ENCODE measurements around the gene TTC39C.
"Not testable (repeated sequence)": the region's sequence is repeated elsewhere in the genome, so short reads cannot be mapped to it uniquely, and the experiment has no call there.

The TTC39C gene

DNA sequence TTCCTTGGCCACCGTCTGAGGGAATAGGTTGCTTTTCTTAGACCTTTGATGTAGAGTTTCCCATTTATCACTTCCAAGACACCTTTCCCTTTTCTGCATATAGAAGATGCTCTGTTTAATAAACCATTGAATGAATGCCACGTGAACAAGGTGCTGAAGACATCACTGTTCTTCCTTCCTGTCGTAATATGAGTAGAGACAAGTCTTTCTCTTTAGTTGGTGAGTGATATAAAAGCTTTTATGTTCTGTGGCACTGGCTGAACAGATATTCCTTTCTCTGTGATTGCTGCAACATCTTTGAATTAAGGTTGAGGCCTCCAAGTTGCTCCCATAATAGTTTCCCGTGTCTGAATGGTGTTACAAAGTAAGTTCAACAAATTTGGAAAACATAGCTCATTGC lies 38.7 kb downstream of the TTC39C start:
- no peak for DNase-seq (ENCODE audit: low read depth, low spot score)

DNA sequence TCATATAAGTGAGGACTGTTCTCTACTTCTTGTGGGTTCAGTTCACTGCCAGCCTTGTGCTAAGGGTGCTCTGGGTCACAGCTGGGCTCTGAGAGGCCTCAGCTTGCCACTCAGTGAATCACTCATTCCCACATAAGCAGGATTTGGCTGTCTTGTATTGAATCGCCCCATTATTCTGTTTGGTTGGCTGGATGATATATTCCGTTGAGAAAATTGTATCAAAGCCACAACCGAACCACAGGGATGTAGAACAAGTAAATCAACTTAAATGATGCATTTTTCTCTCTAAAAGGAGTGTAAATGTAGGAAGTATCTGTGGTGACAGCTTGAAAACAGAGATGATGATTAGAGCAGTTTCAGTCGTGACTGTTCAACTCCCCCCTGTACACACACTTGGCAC lies 39.6 kb downstream of the TTC39C start:
- no peak for DNase-seq (ENCODE audit: low read depth, low spot score)

DNA sequence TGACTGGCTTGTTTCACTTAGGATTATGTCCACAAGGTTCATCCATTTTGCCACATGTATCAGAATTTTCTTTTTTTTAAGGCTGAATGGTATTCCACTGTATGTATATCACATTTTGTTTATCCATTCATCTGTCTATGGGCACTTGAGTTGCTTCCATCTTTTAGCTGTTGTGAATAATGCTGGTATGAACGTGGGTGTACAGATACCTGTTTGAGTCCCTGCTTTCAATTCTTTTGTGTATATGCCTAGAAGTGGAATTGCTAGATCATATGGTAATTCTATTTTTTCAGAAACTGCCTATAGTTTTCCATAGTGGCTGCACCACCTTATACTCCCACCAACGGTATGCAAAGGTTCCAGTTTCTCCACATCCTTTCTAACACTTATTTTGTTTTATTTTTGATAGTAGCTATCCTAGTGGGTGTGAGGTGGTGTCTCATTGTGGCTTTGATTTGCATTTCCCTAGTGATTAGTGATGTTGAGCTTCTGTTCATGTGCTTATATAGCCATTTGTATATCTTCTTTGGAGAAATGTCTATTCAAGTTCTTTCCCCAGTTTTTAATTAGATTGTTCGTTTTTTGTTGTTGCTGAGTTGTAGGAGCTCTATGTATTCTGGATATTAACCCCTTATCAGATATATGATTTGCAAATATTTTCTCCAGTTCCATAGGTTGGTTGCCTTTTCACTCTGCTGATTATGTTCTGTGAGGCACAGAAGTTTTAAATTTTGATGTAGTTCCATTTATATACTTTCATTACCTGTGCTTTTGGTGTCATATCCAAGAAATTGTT lies 40.7 kb downstream of the TTC39C start:
- no peak for DNase-seq (ENCODE audit: low read depth, low spot score)

DNA sequence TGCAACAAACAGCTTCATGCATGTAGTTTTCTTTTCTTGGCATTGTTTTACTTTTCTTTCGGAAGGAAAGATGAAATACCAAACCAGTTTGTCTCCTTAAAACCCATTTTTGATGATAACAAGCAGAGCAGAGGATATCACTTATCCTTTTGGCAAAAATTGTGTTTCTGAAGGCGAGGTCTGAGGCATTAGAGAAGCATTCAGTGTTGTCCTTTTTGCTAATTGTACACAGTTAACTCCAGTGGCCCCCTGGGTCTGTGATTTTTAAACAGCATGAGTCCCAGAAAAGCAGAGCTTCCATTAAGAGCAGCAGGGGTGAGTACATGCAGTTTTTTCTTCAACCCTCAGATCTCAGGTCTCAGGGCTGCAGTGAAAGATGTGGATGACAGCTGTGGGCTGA lies 41.3 kb downstream of the TTC39C start:
- no peak for DNase-seq (ENCODE audit: low read depth, low spot score)

DNA sequence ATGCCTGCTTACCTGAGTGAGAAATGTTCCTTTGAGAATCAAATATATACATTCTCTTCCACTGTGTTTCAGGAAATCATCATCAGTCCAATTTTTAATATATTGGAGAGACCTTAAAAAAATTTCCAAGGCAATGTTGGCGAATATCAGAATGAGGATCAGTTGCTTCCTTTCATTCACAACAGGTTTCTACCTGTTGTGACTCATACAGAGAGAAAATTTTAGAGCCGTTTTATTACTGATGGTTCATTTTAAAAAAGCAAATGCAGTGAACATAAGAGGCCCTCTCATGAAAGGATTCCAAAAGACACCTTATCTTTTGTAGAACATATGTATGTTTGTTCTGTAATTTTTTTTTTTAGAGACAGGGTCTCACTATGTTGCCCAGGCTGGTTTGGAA lies 42.0 kb downstream of the TTC39C start:
- no peak for DNase-seq (ENCODE audit: low read depth, low spot score)

DNA sequence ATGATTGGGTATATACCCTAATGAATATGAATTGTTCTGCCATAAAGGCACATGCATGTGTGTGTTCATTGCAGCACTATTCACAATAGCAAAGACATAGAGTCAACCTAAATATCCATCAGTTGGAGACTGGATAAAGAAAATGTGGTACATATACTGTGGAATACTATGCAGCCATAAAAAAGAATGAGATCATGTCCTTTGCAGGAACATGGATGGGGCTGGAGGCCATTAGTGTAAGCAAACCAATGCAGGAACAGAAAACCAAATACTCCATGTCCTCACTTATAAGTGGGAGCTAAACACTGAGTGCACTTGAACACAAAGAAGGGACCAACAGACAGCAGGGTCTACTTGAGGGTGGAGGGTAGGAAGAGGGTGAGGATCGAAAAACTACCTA lies 43.2 kb downstream of the TTC39C start:
- no peak for DNase-seq (ENCODE audit: low read depth, low spot score)

DNA sequence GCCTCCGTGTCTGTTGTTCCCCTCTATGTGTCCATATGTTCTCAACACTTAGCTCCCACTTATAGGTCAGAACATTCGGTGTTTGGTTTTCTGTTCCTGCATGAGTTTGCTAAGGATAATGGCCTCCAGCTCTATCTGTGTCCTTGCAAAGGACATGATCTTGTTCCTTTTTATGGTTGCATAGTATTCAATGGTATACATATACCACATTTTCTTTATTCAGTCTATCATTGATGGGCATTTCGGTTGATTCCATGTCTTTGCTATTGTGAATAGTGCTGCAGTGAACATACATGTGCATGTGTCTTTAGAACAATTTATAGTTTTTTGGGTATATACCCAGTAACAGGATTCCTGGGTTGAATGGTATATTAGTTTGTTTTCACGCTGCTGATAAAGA lies 44.8 kb downstream of the TTC39C start:
- DNase-seq (ENCODE audit: low read depth, low spot score) = not testable (repeated sequence)

DNA sequence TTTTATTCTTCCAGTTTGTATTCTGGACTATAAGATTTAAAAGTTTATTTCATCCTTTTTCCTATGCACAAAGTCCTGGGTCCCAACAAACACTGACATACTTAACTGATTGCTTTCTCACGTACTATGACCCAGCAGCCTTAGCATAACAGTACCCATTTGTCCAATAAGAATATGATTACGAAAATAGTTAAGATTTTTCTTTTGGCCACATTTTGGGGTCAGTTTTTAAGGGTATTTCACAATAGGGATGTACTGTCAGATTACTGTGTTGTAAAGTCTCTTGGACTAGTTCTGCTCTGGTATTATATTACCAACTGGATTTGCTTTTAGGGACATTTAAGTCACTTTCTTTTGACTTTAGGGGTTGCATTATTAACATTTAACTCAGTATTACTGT lies 46.1 kb downstream of the TTC39C start:
- no peak for DNase-seq (ENCODE audit: low read depth, low spot score)

DNA sequence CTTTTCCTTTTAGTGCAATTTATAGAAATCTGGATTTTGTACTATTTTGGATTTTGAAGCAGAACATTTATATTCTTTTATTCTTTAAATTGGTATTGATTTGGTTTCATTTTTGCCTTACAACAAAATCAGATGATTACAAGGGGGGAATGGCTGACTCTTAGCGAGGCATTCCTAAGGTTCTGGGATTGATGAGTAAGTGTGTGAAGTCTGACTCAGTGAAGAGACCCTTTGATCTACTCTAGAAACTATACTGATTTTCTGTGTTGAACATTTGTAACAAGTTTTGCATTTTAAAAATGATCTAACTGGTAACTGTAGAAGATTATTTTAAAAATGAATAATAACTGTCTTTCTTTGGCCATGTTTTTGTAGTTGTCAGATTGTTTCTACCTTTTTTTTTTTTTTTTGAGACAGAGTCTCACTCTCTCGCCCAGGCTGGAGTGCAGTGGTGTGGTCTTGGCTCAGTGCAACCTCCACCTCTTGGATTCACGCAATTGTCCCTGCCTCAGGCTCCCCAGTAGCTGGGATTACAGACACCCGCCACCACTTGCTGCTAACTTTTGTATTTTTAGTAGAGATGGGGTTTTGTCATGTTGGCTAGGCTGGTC lies 48.7 kb downstream of the TTC39C start:
- DNase-seq (ENCODE audit: low read depth, low spot score) = no peak

DNA sequence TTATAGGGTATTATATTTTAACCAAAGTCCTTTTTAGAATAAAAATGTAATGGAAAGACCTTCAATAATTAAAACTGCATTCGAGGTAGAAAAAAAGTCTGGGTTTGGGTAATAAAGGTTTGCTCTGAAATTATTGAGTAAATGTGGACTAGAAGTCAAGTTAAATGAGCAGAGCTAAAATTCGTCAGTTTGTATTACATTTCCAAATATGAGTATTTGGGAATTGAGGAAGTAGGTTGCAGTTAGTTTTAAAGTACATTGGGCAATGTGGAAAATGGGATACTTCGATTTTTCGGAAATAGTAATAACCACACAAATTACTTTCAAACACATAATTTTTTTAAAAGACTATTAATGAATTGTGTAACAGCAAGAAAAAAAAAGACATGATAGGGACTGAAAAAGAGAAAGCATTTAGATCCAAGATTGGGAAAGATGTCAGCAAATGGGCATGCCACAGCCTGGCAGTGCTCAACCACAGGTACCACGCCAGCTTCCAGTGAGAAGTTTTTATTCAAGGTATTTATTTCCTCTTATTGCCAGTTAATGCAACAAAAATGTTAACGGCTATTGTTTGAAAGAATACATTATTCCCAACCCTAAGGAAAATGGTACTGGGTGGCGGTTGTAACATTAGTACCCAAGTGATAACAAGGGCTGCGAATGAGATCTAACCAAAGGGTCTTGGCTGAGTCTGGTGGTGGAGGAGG lies 50.0 kb downstream of the TTC39C start:
- no peak for DNase-seq (ENCODE audit: low read depth, low spot score)

DNA sequence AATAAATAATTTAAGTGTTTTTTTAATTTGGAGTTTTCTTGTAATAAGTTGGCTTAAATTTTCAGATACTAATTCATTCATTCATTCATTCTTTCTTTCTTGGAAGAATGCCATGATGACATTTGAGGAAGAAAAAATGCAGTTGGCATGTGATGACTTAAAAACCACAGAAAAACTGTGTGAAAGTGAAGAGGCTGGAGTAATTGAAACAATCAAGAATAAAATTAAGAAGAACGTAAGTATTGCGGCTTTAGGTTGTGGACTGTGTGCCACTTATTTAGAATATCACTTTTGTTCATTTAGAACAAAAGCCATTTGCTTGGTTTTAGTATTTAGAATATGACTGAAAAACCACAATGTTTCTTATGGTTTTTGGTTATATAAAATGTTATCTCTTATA lies 51.4 kb downstream of the TTC39C start:
- no peak for DNase-seq (ENCODE audit: low read depth, low spot score)

DNA sequence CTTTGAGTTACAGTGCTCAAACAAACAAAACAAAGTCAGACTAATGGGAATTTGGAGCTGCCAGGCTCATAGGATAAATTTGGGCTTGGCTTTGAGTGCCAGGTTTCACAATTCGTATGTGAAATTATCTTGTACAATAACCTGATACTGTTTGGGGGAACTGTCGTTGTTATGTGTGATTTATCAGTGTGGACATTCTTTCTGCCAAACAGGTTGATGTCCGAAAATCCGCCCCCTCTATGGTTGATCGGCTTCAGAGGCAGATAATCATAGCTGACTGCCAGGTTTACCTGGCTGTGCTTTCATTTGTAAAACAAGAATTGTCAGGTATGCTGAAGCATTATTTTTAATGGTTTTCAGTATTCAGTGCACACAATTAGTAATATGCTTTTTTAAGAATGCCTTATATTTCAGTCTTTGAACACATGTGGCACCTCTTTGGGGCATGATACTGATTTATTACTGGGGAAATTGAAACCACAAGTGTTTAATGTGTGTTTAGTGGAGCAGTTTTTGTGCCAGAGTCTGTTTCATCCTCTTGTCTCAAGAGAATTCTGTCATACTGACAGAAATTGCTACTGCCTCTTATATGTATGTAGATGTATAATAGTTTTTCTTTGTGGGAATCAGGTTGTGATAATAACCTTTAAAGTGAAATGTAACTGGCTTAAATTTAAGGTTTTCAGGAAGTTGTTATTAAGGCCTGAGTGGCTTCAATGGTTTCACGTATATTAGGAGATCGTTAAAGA lies 54.6 kb downstream of the TTC39C start:
- DNase-seq (ENCODE audit: low read depth, low spot score) = no peak

DNA sequence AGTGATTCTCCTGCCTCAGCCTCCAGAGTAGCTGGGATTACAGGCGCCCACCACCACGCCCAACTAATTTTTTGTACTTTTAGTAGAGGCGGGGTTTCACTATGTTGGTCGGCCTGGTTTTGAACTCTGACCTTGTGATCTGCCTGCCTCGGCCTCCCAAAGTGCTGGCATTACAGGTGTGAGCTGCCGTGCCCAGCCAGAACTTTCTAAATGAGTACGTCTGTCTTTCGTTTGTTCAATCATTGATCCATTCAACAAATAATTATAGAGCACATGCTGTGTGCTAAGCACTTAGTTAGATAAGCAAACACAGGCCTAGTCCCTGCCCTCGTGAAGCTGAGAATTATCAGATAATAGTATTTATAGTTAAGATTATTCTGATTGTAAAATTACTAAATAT lies 56.5 kb downstream of the TTC39C start:
- no peak for DNase-seq (ENCODE audit: low read depth, low spot score)

DNA sequence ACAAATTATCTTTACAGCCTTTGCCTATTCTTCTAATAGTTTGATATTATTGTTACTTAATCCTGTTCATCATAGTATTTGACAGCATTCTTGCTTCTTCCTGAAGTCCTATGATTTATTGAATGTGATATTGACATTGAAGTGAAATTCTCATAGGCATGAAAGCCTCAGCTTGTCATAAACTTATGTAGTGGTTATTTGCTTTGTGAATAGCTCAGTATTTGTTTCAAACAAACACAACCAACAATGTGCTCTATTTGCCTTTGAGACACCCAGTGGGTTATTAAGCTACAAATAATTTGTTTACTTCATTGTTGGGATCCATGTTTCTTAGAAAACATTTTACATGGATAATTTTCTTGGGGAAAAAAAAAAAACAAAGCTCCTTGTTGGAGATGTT lies 57.2 kb downstream of the TTC39C start:
- no peak for DNase-seq (ENCODE audit: low read depth, low spot score)

DNA sequence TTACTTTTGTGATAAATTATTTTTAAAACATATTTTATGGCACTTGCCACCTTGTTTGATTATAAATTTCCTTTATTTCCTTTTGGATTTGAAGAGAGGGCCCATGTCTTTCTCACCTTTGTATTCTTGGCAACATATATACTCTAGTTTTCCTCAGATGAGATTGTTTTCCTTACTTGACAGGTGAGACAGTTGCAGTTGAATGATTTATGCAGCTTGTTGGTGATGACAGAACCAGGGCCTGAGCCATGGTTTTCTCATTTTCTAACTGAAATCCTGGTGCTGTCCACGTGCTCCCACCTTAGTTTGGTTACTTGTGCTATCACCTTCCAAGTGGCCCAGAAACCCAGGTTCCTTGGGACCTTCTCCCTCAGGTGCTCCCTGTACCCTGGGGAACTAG lies 58.2 kb downstream of the TTC39C start:
- no peak for DNase-seq (ENCODE audit: low read depth, low spot score)

DNA sequence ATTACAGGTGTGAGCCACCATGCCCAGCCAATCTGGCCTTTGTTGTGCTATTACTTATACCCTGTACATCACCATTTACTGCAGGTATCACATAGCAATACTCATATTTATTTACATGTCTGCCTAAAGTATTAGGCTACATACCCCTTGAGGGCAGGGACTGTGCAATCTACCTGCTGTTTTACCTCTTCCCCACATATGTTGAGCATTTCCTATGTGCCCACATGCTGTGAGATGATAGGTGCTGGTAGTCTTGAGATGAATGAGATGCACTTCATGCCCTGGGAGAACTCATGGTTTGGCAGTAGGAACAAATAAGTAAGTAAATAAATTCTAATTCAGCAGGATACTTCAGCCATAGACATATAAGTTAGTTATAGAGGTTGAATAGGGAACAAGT lies 59.2 kb downstream of the TTC39C start:
- DNase-seq (ENCODE audit: low read depth, low spot score) = no peak

DNA sequence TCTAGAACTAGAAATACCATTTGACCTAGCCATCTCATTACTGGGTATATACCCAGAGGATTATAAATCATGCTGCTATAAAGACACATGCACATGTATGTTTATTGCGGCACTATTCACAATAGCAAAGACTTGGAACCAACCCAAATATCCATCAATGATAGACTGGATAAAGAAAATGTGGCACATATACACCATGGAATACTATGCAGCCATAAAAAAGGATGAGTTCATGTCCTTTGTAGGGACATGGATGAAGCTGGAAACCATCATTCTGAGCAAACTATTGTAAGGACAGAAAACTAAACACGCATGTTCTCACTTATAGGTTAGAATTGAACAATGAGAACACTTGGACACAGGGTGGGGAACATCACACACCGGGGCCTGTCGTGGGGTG lies 60.2 kb downstream of the TTC39C start:
- DNase-seq (ENCODE audit: low read depth, low spot score) = not testable (repeated sequence)

DNA sequence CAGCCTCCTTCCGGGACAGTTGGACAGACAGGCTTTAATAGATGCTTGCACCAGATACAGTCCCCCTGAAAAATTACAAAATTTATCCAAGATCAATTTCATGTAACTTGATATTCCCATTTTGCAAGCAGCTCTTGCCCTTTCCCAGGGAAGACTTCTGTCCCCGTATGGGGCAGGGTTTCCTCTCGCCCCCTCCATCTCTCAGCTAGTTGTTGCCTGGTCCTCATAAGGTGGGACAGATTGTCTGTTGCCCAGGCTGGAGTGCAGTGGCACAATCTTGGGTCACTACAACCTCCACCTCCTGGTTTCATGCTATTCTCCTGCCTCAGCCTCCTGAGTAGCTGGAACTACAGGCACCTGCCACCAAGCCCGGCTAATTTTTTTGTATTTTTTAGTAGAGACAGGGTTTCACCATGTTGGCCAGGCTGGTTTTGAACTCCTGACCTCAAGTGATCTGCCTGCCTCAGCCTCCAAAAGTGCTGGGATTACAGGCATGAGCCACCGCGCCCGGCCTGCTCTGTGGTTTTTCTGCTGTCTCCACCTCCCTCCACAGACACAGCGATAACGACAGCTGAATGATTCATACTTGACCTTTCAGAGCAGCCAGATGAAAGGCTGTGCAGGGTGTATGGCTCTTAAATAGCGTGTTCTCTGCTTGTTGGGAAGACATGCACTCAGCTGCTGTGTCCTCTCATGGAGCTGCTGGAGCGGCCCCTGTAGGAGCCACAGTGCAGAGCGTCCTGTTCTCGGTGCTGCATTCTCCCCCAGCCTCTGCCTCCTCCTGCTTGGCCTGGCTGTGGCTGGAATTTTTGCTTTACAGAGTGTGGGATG lies 61.4 kb downstream of the TTC39C start:
- peak; percentile 12 for DNase-seq (ENCODE audit: low read depth, low spot score)

DNA sequence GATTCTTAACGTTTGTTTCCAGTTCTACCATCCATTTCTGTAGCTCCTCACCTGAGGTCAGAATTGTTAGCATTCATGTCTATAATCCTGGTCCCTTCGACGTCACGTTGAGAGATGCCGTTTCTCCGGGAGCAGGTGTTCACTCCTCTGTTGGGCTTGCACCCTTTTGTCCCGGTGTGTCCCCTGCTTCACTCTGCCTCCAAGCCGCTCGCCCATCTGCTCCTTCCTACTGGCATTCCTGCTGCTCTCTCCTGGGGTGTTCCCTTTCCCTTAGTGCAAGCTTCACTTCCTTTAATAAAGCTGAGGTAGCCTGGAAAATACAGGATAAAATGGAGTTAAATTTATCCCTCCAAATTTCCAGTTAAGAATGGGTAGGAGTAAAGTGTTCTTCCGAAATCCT lies 62.4 kb downstream of the TTC39C start:
- DNase-seq (ENCODE audit: low read depth, low spot score) = no peak

DNA sequence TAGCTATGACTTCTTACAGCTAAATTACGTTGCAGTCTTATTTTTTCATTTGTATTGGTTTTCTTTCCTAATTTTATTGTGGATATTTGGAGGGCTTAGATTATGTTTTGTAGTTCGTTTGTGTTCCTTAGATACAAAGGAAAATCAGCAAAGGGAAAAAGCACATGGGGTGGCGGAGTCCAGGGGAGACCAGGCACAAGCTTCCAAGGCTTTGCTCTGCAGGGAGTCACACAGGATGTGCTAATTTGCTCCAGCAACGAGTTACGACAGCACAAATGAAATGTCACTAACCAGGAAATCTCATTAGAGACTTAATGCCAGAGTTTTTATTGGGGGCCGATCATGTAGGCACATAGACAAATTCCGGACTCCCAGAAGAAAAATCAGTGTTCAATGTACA lies 63.8 kb downstream of the TTC39C start:
- no peak for DNase-seq (ENCODE audit: low read depth, low spot score)

DNA sequence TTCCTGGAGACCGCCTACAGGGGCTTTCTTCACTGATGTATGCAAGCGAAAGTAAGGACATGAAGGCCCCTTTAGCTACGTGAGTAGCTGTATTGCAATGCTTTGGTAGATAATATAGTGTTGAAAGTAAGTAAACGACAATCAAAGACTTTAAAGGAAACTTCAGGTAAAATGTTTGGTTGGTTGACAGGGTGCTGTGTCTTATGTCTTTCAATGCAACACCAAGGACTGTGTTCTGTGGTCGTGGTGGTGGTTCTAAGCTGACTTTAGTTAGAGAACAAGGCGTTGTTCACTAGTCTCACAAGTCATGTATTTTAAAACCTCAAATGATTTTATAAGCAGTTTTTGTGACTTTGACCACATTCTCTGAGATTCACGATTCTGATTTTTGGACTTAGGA lies 66.3 kb downstream of the TTC39C start:
- DNase-seq (ENCODE audit: low read depth, low spot score) = no peak
